ENCODE results near the gene TPRA1. TPM values are rescaled to one million over a fixed set of nuclear protein-coding genes. Genes with fewer than 3 reads are reported as not detected.

TPRA1 gene
- total and polyA plus RNA-seq, 9 of the 15 experiments (the other 6 are each of a cell fraction or from before 2014, with no cell fraction given): 0.66 to 21.5 (median 11.1) TPM

- no peak overlapping the region for H3K4me2 ChIP-seq (ENCODE audit: insufficient read depth, low read length)
- in situ Hi-C loops (cut with MboI): no loop called here
- no peaks in the 10 kb centered on the region for H3K9me1 ChIP-seq (ENCODE audit: control insufficient read depth, insufficient read depth, low read length)
- peaks cover 0 to 31% of the 10 kb centered on the region in 2 experiments; a peak in 3 of 5 replicates for H3K27me3 ChIP-seq (ENCODE audit: control insufficient read depth in 2 of 2, insufficient read depth in 2 of 2, low read length in 2 of 2)
- no peaks in the 10 kb centered on the region; a peak in 1 of 5 replicates for H3K4me1 ChIP-seq (replicated peaks in 1 of 2; ENCODE audit: control insufficient read depth in 2 of 2, insufficient read depth in 2 of 2, low read length in 2 of 2)
- no peak overlapping the region for H3K4me3 ChIP-seq
- ChIA-PET CTCF (ENCODE audit: low intra/inter-chr PET ratio) (no interaction called here), POLR2A (no interaction called here)
- H2AFZ ChIP-seq (ENCODE audit: low read depth, low read length): no peak overlapping the region
- DNase-seq (ENCODE audit: extremely low read depth in 1 of 4, low spot score in 3 of 4): no peak
- H3K36me3 ChIP-seq (ENCODE audit: control insufficient read depth, insufficient read depth, low read length): no peaks in the 10 kb centered on the region
- ATAC-seq: no peak
- no TSS peak for BruUV-seq (replicated peaks)
- H3K27ac ChIP-seq (ENCODE audit: extremely low read depth, low read depth, low read length): no peak overlapping the region
- H3K9me3 ChIP-seq (replicated peaks; ENCODE audit: control insufficient read depth, insufficient read depth, low read depth, low read length): peaks cover 3% of the 10 kb centered on the region; the same call in 1 of the 2 replicates
- H3K9ac ChIP-seq (ENCODE audit: insufficient read depth in 1 of 2, low read depth in 2 of 2, low read length in 2 of 2): no peak overlapping the region
- no peak for FAIRE-seq
- intact Hi-C loops (cut with micrococcal nuclease): no loop called here
- 4% methylated on average over 4 of the region's 4 CpGs for WGBS (ENCODE audit: insufficient coverage, low coverage, missing lambda C conversion rate)
- no peaks in the 10 kb centered on the region for H4K20me1 ChIP-seq (replicated peaks; ENCODE audit: control insufficient read depth, insufficient read depth, low read length)
- no peaks in the 10 kb centered on the region for H3K79me2 ChIP-seq (ENCODE audit: control insufficient read depth, insufficient read depth, low read length)
- TF ChIP-seq SMAD3 (CRISPR knock-in tag; conservative IDR thresholded peaks at IDR 0.05) (no peak), POLR2G (IDR thresholded peaks at IDR 0.05; ENCODE audit: low read depth, low read length) (no peak), NCOA6 (IDR thresholded peaks at IDR 0.05) (no peak), BRD9 (IDR thresholded peaks at IDR 0.05; ENCODE audit: low read depth, partially characterized antibody) (no peak), ZNF175 (CRISPR knock-in tag; IDR thresholded peaks at IDR 0.05; ENCODE audit: low read depth) (no peak), TFE3 (CRISPR knock-in tag; IDR thresholded peaks at IDR 0.05) (no peak), HCFC1 (IDR thresholded peaks at IDR 0.05; ENCODE audit: low read depth, low read length) (no peak), ZFP1 (CRISPR knock-in tag; IDR thresholded peaks at IDR 0.05) (no peak), ZNF316 (IDR thresholded peaks at IDR 0.05) (no peak), POLR2A (conservative IDR thresholded peaks at IDR 0.05) (no peak), JUND (IDR thresholded peaks at IDR 0.05; ENCODE audit: borderline replicate concordance, low read depth, low read length) (no peak), JUND (tag; IDR thresholded peaks at IDR 0.05; ENCODE audit: borderline replicate concordance, low read depth, low read length) (no peak)
- TF ChIP-seq, protein P1, sequence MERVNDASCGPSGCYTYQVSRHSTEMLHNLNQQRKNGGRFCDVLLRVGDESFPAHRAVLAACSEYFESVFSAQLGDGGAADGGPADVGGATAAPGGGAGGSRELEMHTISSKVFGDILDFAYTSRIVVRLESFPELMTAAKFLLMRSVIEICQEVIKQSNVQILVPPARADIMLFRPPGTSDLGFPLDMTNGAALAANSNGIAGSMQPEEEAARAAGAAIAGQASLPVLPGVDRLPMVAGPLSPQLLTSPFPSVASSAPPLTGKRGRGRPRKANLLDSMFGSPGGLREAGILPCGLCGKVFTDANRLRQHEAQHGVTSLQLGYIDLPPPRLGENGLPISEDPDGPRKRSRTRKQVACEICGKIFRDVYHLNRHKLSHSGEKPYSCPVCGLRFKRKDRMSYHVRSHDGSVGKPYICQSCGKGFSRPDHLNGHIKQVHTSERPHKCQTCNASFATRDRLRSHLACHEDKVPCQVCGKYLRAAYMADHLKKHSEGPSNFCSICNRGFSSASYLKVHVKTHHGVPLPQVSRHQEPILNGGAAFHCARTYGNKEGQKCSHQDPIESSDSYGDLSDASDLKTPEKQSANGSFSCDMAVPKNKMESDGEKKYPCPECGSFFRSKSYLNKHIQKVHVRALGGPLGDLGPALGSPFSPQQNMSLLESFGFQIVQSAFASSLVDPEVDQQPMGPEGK (CRISPR knock-in tag; IDR thresholded peaks at IDR 0.05; ENCODE audit: borderline replicate concordance): no peak
- TF ChIP-seq, protein P2, sequence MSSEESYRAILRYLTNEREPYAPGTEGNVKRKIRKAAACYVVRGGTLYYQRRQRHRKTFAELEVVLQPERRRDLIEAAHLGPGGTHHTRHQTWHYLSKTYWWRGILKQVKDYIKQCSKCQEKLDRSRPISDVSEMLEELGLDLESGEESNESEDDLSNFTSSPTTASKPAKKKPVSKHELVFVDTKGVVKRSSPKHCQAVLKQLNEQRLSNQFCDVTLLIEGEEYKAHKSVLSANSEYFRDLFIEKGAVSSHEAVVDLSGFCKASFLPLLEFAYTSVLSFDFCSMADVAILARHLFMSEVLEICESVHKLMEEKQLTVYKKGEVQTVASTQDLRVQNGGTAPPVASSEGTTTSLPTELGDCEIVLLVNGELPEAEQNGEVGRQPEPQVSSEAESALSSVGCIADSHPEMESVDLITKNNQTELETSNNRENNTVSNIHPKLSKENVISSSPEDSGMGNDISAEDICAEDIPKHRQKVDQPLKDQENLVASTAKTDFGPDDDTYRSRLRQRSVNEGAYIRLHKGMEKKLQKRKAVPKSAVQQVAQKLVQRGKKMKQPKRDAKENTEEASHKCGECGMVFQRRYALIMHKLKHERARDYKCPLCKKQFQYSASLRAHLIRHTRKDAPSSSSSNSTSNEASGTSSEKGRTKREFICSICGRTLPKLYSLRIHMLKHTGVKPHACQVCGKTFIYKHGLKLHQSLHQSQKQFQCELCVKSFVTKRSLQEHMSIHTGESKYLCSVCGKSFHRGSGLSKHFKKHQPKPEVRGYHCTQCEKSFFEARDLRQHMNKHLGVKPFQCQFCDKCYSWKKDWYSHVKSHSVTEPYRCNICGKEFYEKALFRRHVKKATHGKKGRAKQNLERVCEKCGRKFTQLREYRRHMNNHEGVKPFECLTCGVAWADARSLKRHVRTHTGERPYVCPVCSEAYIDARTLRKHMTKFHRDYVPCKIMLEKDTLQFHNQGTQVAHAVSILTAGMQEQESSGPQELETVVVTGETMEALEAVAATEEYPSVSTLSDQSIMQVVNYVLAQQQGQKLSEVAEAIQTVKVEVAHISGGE (CRISPR knock-in tag; IDR thresholded peaks at IDR 0.05): no peak
These were observed 35.4 kb downstream of the TPRA1 start for GRCh38 chr3:127555108-127555507.
